NCI-H1417 treated with DMSO at 0.1 percent for 48 hours (cell line): ENCODE measurements around the gene SNAI3.

Source experiments
- DNase-seq: peaks from one replicate; lab custom pipeline; 2025; lab: John Stamatoyannopoulos, UW

SNAI3 gene

GRCh38 chr16:88721815-88722755 lies 35.8 kb upstream of the SNAI3 start:
- DNase-seq: no peak

- DNase-seq: no peak
Observed at GRCh38 chr16:88721236-88721635, 34.9 kb upstream of the SNAI3 start.

- DNase-seq: no peak
Observed at GRCh38 chr16:88720396-88720970, 34.2 kb upstream of the SNAI3 start.

- no peak for DNase-seq
Observed at GRCh38 chr16:88719933-88720296, 33.6 kb upstream of the SNAI3 start.

- no peak for DNase-seq
Observed at GRCh38 chr16:88719267-88719932, 33.1 kb upstream of the SNAI3 start.

GRCh38 chr16:88718178-88718577 lies 31.9 kb upstream of the SNAI3 start:
- DNase-seq: no peak

- no peak for DNase-seq
Observed at GRCh38 chr16:88716601-88717001, 30.3 kb upstream of the SNAI3 start.

- DNase-seq: no peak
Observed at GRCh38 chr16:88716201-88716600, 29.9 kb upstream of the SNAI3 start.

- DNase-seq: no peak
Observed at GRCh38 chr16:88715312-88716190, 29.2 kb upstream of the SNAI3 start.

- no peak for DNase-seq
Observed at GRCh38 chr16:88714420-88715302, 28.4 kb upstream of the SNAI3 start.

GRCh38 chr16:88713568-88714419 lies 27.5 kb upstream of the SNAI3 start:
- no peak for DNase-seq

- no peak for DNase-seq
Observed at GRCh38 chr16:88713054-88713453, 26.7 kb upstream of the SNAI3 start.

- DNase-seq: no peak
Observed at GRCh38 chr16:88712362-88712979, 26.2 kb upstream of the SNAI3 start.

GRCh38 chr16:88711750-88712340 lies 25.5 kb upstream of the SNAI3 start:
- DNase-seq: no peak

- DNase-seq: no peak
Observed at GRCh38 chr16:88710556-88710955, 24.2 kb upstream of the SNAI3 start.

GRCh38 chr16:88706965-88707826 lies 20.9 kb upstream of the SNAI3 start:
- no peak for DNase-seq

GRCh38 chr16:88706229-88706964 lies 20.1 kb upstream of the SNAI3 start, which contains the start of the genes CTU2 and RNF166:
Gene CTU2 (plus strand): TSS chr16:88706503. CDS start chr16:88706531, 28 bp downstream.
Gene RNF166 (minus strand): TSS chr16:88706408. CDS start chr16:88706325, 83 bp downstream.
- no peak for DNase-seq
